LHCN-M2 (cell line): ENCODE data around the gene CXCR6. TPM values are rescaled to one million over a fixed set of nuclear protein-coding genes. Genes with fewer than 3 reads are reported as not detected.
A peak's percentile ranks its signal among the peaks of the same experiment; 100 is the strongest.

ENCODE experiments used
- DNase-seq: peaks from one replicate; pipeline ENCODE4 v3.0.0-alpha.2; 2012; ENCODE audit warnings: low read depth
- polyA plus RNA-seq: library from polyadenylated mRNA; unstranded; fragments of >200 nt; gene quantifications from one replicate; pipeline ENCODE4 v1.2.1, GENCODE V29; 2012; ENCODE audit warnings: missing spikeins
- total RNA-seq: library from RNA; depleted of rRNA; stranded (reverse); fragments of >200 nt; gene quantifications from 2 replicates; pipeline ENCODE4 v1.2.3, GENCODE V29; 2014; rRNA removed

Gene CXCR6
- total RNA-seq: not detected in 2 replicates
- 0.22 TPM for polyA plus RNA-seq

DNA sequence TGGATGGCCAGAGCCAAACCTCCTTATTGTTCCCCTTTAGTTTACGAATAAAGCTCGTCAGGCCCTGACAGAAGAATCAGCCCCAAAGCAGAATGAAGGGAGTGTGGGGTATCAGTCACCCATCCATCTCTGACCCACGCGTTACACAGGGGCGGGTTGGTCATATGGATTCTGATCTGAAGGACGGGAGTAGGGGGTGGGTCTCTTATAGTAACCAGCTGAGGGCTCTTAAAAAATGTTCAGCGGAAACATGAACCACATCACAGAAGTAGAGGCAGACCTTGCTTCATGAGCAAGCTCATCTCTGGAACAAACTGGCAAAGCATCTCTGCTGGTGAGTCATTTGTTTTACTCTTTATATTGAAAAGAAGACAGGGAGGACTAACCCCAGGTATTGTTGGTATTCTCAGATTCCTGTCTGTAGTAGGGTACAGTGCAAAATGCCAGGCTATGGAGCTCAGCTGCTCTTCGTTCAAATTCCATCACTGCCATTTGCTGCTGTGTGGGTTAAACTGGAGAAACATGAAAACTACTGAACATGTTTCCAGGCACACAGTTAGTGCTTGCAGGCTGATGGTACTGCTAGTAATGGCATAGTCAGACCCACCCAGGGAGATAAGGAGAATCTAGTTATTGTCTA is at the start of gene CXCR6:
CXCR6 (plus strand) TSS at position 258 of the 640 bp plus-strand sequence. CDS start 3,018 bp downstream, outside the sequence.
- DNase-seq: no peak

DNA sequence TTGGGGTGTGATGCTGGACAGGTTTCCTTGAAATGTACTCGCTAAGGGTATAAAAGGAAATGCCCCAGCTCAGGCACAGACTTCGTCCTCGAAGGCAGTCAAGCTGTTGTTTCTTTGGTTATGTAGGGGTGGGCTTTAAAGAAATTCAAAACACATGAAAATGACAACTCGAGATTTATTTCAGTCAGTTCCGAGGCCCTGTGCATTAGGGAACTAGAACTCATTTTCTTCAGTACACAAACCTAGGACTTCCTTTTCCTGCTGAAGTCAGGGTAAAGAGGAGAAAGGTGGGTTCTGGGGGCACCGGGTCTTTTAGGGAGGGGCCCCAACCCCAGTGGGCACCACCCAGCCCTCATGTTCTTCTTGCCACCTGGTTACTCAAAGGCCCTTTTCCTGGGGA is 49.2 kb upstream of the CXCR6 start:
- DNase-seq: no peak

- no peak for DNase-seq
Observed at GRCh38 chr3:45895686-45896468, 47.4 kb upstream of the CXCR6 start.

DNA sequence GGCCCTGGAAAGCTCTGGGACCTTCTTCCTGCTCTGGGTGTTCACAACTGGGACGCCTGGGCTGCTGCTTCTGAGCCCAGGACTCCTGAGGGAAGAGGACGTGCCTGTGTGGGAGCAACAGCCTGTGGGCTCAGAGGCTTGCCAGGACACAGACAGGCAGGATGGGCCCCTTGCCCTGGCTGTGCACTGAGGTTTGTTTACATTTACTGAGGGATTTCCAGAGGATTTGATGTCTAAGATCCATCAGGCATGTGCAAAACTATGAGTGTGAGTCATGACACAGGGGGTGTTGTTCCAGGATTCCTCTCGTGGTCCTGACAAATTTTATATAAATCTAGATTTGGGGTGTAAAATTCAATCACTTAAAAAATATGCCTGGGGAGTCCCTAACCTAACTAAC is 46.3 kb upstream of the CXCR6 start:
- peak; percentile 32 for DNase-seq

DNA sequence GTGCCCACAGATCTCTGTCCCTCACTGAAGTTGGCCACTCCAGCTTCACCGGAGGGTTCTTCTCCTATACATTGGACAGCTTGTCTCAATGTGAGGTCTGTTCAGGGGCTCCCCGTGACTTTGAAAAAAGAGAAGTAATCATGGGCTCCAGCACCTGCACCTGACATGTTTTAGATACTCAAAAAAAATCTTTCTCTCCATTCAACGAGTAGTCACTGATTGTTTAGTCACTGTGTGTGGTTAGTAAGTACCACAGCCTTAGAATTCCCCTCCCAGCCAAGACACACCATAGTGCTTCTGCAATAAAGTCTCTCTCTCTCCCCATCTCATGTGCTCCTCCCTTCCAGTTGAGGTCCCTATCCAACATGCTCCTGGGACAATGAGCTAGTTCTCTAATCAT is 38.3 kb upstream of the CXCR6 start:
- DNase-seq: no peak

DNA sequence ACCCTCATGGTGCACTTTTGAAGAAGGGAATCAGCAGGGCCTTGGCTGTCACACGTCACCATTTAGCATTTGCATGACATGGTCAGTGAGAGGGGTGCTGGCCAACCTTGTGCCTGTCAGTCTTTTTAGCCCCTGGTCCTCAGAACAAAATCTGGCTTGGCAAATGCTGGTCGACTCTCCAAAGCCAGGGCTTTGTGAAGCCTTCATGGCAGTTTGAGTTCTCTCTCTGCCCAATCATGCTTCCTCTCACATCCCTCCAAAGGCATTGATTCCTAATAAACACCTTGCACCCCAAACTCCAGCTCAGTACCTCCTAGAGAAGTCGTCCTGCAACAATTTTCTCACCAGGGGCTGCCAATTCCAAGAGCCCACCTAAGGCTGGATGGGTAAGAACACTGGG is 37.5 kb upstream of the CXCR6 start:
- no peak for DNase-seq

GRCh38 chr3:45906681-45907407 is 36.4 kb upstream of the CXCR6 start:
- peak; percentile 77 for DNase-seq

- peak; percentile 94 for DNase-seq
Observed at GRCh38 chr3:45907769-45908705, 35.2 kb upstream of the CXCR6 start.

DNA sequence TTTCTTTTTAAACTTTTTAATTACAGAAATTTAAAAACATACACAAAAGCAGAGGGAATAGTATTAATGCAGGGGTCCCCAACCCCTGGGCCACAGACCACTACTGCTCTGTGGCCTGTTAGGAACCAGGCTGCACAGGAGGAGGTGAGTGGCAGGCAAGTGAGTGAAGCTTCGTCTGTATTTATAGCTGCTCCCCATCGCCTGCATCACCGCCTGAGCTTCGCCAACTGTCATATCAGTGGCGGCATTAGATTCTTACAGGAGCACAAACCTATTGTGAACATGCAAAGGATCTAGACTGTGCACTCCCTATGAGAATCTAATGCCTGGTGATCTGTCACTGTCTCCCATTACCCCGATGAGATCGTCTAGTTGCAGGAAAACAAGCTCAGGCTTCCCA is 34.5 kb upstream of the CXCR6 start:
- DNase-seq: no peak

DNA sequence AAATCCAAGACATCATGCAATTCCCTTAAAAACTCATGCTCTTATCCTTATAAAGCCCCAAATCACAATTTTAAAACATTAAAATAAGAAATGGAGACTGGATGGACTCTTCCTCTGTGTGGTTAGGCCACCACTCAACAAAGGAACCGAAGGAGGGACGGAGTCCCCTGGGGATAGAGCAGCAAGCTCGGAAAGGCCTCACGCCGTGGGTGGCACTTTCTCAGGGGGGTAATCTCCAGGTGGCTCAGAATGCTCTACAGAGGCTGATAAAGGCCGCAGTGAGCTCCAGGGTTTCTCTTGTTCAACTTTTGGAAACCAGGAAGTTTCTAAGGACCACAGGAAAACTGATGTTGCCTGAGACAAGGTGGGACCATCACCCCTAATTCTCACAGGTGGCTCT is 33.7 kb upstream of the CXCR6 start:
- DNase-seq: no peak

DNA sequence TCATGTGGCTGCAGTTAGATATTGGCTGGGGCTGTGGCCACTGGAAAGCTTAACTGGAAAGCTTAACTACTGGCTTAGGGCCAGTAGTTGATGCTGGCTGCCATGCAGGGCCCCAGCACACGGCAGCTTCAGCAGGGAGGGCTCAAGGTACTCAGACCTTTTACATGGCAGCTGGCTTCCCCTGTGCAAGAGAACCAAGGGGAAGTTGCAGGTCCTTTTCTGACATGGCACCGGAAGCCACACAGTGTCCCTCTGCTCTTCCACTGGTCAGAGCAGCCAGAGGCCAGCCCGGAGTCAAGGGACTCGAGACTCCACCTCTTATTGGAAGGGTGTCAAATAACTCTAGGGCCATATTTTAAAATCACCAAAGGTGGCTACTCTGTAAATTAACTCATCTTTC is 32.4 kb upstream of the CXCR6 start:
- DNase-seq: no peak

DNA sequence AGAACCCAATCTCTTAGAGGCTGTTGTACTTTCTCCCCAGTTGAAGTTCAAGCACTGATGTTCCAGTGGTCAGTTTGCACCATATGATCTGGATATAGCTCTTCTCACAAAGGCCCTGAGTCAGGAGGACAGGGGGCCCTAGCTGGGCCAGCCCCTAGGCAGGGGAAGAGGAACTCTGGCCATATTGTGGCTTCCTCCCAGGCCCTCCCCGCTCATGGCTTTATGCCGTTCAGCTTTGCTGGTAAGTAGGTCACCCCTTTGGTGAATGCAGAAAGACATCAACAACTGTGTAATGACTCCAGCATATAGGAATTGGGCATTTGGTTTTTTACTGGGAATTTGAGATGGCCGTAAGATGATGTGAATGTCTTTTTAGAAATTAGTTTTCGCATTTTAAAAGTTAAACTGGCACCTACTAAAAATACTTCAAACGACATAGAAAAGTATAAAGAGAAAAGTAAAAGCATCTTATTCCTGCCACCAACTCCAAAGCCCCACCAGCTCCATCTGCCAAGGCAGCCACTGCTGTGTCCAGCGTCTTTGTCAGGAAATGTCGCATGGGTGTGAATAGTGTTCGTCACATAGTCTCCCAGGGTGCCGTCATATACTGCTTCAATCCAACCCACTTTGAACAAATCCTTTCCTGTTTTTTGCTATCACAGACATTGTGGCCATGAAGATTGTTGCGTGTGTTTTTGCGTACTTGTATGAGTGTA is 31.6 kb upstream of the CXCR6 start:
- DNase-seq: no peak

DNA sequence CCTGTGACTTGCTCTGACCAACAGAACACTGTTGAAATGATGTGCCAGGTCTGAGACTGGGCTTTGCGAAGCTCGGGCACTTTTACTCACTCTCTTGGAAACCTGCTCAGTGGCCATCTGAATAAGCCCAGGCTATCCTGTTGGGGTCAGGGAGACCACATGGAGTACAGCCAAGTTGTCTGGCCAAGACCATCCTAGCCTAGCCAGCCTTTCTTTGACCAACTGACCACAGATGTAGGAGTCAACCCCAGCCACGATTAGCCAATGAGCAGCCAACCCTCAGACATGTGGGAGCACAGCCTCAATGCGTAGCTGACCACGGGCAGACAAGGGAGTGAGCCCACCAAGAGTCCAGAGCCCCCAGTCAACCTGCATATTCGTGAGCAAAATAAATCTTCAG is 30.8 kb upstream of the CXCR6 start:
- DNase-seq: peak; percentile 23

DNA sequence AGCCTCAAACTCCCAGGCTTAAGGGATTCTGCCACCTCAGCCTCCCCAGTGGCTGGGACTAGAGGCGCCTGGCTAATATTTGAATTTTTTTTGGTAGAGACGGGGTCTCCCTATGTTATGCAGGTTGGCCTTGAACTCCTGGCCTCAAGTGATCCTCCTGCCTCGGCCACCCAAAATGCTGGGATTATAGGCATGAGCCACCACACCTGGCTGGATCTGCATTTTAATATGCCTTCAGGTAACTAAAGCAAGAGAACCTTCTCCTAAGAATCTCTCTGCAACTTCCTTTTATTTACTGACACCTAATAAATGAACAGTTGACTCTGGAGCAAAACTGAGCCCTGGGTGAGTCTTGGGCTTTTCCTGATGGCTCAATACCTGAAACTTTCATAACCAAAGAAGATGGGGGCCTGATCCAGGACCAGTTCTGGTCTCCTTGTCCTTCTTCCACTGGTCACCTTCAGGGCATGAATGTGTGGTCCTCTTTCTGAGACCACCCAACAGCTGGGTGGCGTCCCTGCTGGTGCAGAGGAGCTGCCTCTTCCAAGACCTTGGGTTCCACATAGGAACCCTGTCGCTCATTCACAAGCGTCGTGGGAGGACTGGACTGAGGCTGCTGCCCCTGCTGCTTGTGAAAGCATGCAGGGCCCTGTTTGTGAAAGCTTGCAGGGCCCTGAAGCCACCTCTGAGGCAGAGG is 28.8 kb upstream of the CXCR6 start:
- no peak for DNase-seq

DNA sequence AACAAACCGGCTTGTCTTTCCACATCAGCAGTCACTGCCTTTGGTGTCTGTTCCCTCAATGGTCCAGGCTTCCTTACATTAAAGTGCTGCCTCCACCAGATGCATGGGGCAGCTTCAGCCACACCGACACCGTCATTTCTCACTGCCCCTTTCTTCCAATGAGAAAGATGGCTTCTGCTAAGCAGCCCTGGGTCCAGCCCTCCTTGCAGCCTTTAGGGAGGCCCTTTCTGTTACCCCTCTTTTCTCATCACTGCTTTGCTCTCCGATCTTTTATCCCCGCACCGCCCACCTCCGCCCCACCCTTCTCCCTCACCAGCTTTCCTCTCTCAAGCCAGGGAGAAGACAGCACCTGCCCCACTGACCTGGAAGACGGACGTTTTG is 28.2 kb upstream of the CXCR6 start:
- no peak for DNase-seq

GRCh38 chr3:45915518-45916231 is 27.6 kb upstream of the CXCR6 start:
- DNase-seq: peak; percentile 92

GRCh38 chr3:45917146-45917898 is 25.9 kb upstream of the CXCR6 start:
- DNase-seq: no peak

DNA sequence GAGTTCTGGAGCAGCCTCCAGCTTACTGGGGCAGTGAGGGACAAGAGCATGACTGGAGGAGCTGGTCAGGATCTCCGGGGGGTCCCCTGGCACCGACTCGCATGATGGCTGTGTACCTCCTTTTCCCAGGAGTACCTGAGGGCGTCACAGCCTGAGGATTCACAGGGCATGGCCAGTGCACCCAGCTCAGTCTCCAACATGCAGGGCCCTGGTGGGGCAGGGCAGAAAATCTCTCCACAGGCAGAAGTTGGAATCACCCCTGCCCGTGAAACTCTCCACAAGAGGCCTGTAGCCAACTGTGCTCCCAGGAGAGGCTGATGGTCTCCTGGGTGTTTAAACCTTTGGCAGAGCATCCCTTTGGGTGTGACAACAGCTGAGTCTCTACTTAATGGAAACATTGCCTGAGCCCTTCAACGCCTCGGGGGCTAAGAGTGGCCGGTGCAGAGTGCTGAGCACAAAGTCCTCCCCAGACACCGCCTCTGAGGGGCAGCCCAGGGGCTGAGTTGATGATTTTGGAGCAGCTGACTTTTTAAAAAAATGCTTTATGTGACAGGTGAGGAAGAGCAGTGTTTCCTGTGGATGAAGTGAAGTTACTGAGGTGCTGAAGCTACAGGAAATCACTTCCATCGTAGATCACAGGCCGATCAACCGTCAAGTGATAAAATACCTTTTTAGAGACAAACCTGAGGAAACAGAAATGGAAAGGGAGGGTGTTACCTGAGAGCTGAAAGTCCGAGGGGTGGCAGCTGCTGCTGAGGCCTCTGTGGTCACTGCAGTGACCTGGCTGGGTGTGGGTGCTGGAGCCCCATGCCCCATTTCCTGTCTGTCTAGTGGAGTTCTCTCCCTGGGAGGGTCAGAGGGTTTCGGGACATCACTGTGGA is 21.9 kb upstream of the CXCR6 start:
- DNase-seq: no peak
